ENCODE results near the gene TPPP2.

GRCh38 chr14:21077672-21078071 lies 47.7 kb downstream of the TPPP2 start:
- no peak for TF ChIP-seq RCOR1 (IDR thresholded peaks at IDR 0.05; ENCODE audit: low read length)
- no peak for TF ChIP-seq EP300 (IDR thresholded peaks at IDR 0.05; ENCODE audit: borderline replicate concordance in 1 of 2, low read depth in 1 of 2, low read length in 1 of 2)
- TF ChIP-seq POLR2AphosphoS5 (IDR thresholded peaks at IDR 0.05; ENCODE audit: low read depth, low read length): no peak
- no peak for TF ChIP-seq CTCF (IDR thresholded peaks at IDR 0.05)
- TF ChIP-seq REST (IDR thresholded peaks at IDR 0.05; ENCODE audit: low read depth, low read length): no peak
- TF ChIP-seq EZH2phosphoT487 (IDR thresholded peaks at IDR 0.05; ENCODE audit: borderline replicate concordance, low read depth): no peak
- TF ChIP-seq ZBTB33 (IDR thresholded peaks at IDR 0.05; ENCODE audit: borderline replicate concordance, low read depth): no peak
